Psoas muscle (tissue), 8 donors: ENCODE results near the gene COX11. TPM values are rescaled to one million over a fixed set of nuclear protein-coding genes. Genes with fewer than 3 reads are reported as not detected.

Experiments
- ATAC-seq, 4 donors: fragments of 200-7000 bp; cut with Tn5 transposase; one replicate each; pipeline ENCODE4 v1.9.1; 2020; ENCODE audit warnings: moderate library complexity in 3 of 4, mild to moderate bottlenecking in 2 of 4
- DNase-seq, 2 donors: peaks; one replicate each; pipeline ENCODE4 v3.0.0-alpha.2; 2020
- H3K27ac ChIP-seq: fragments of 200-600 bp; one replicate; pipeline ENCODE4 v1.8.0; 2022
- H3K27me3 ChIP-seq, 3 donors: fragments of 200-600 bp in 1 of 3; one replicate each; pipeline versions ENCODE4 v1.6.1 to v1.8.0; 2013 to 2022; ENCODE audit warnings: low read length in 2 of 3, mild to moderate bottlenecking in 2 of 3, moderate library complexity in 1 of 3; ENCODE audit not compliant: insufficient read depth in 3 of 3
- H3K36me3 ChIP-seq, 2 donors: fragments of 200-600 bp in 1 of 2; one replicate each; pipeline versions ENCODE4 v1.6.1 to v1.8.0; 2013 to 2022; ENCODE audit warnings: low read depth in 1 of 2, mild to moderate bottlenecking in 1 of 2, moderate library complexity in 1 of 2; ENCODE audit not compliant: insufficient read depth in 1 of 2
- H3K4me1 ChIP-seq: fragments of 200-600 bp; one replicate; pipeline ENCODE4 v1.8.0; 2022
- H3K4me3 ChIP-seq: fragments of 200-600 bp; one replicate; pipeline ENCODE4 v1.8.0; 2022; ENCODE audit warnings: mild to moderate bottlenecking
- H3K9me3 ChIP-seq: fragments of 200-600 bp; one replicate; pipeline ENCODE4 v1.8.0; 2022
- CTCF ChIP-seq: fragments of 200-600 bp; IDR thresholded peaks from one replicate; pipeline ENCODE4 v1.8.0; 2022; ENCODE audit warnings: antibody characterized with exemption
- WGBS, 3 donors: extraction: QIAGEN DNeasy Blood & Tissue Kit; methylation state at CpG; one replicate each; pipeline versions ENCODE4 v1.1.6 to v1.1.7; 2013; 5-methylcytosine and 5-hydroxymethylcytosine counted together
- intact Hi-C, 2 donors: fragments of 100-400 bp; cut with DNase I; formaldehyde crosslinking; loops; one replicate each; pipeline versions ENCODE4 v1.11.0 to v1.14.2; 2022
- polyA plus RNA-seq, 3 donors: library from polyadenylated mRNA; stranded (reverse); fragments of 200-250 nt; gene quantifications; one replicate each; pipeline ENCODE4 v1.2.3, GENCODE V29; 2013
- total RNA-seq, 4 donors: library from RNA; stranded (reverse); fragmentation: NEBNext Ultra II Directional in 2 of 4; extraction: Animal tissue kit (Norgen Biotek cat#: 25700) in 2 of 4; gene quantifications; one replicate each; pipeline versions ENCODE4 v1.2.1 to v1.2.4, GENCODE V29; 2021 to 2023
- donor health status: healthy with polysubstance abuse.
- donor health status: DM: no; HTN: no; CAD: no; lungs with moderate emphysema.
- donor health status: Bipolar disorder and iron deficiency.
- donor health status: healthy.
- donor health status: DM: yes; HTN: yes; CAD: no.
- donor health status: DM: no; HTN: no; CAD: no.
- donor health status: DM: no; HTN: no; CAD: no.
- donor health status: DM: yes; HTN: yes; CAD: no.

COX11 gene
- total and polyA plus RNA-seq, 7 donors: 28.0 to 64.5 (median 42.7) TPM

- DNase-seq: no peak
- intact Hi-C loops: no loop called here
Measured at GRCh38 chr17:54996441-54996840, 28.0 kb upstream of the COX11 start.

GRCh38 chr17:54992797-54993639 lies 24.6 kb upstream of the COX11 start:
- intact Hi-C loops: loop anchor here (5.0 kb wide), 3 partner anchors 304 to 519 kb away; partner anchors contain the start of gene SMIM36 (in 1 of the 2)
- Histone ChIP-seq H3K4me1 (no peaks in the 10 kb centered on the region), H3K27me3 (no peaks in the 10 kb centered on the region), H3K36me3 (no peaks in the 10 kb centered on the region), H3K27ac (no peak overlapping the region), H3K9me3 (no peaks in the 10 kb centered on the region), H3K4me3 (no peak overlapping the region)
- DNase-seq (no peak), ATAC-seq (peak in 3 of 4 donors; percentile 46 to 73 (median 66))
- peak; percentile 72 for TF ChIP-seq CTCF
- WGBS, 3 donors: 87 to 89% (median 88%) methylated on average over 8 of the region's 8 CpGs

More at GRCh38 chr17:54996441-54996840, 28.0 kb upstream of the COX11 start:
- H3K27me3 ChIP-seq: no peaks in the 10 kb centered on the region
- H3K36me3 ChIP-seq: peaks cover 0 to 12% of the 10 kb centered on the region in 2 donors
- no peak for ATAC-seq
- H3K4me3 ChIP-seq: no peak overlapping the region
- no peak overlapping the region for H3K27ac ChIP-seq
- H3K4me1 ChIP-seq: no peaks in the 10 kb centered on the region
- no peaks in the 10 kb centered on the region for H3K9me3 ChIP-seq
- no peak for TF ChIP-seq CTCF
- 93 to 96% (median 94%) methylated on average over 1 of the region's 1 CpG for WGBS, 3 donors

- WGBS, 3 donors: 95 to 97% (median 97%) methylated on average over 1 of the region's 1 CpG
- no peaks in the 10 kb centered on the region for H3K4me1 ChIP-seq
- no peaks in the 10 kb centered on the region for H3K27me3 ChIP-seq
- ATAC-seq (no peak), DNase-seq (no peak)
- peaks cover 0 to 6% of the 10 kb centered on the region in 2 donors for H3K36me3 ChIP-seq
- TF ChIP-seq CTCF: no peak
- no peak overlapping the region for H3K27ac ChIP-seq
- intact Hi-C loops: loop anchor here (5.0 kb wide), 3 partner anchors 306 to 521 kb away; partner anchors contain the start of gene SMIM36 (in 1 of the 2)
- no peak overlapping the region for H3K4me3 ChIP-seq
- H3K9me3 ChIP-seq: no peaks in the 10 kb centered on the region
Measured at GRCh38 chr17:54991567-54991966, 23.1 kb upstream of the COX11 start.

- 94 to 99% (median 98%) methylated on average over 4 of the region's 4 CpGs for WGBS, 3 donors
- no peak for ATAC-seq
- intact Hi-C loops: loop anchor here (5.0 kb wide), 3 partner anchors 307 to 522 kb away; partner anchors contain the start of gene SMIM36 (in 1 of the 2)
Measured at GRCh38 chr17:54990118-54990517, 21.7 kb upstream of the COX11 start.

More at GRCh38 chr17:54990118-54990517, 21.7 kb upstream of the COX11 start:
- Histone ChIP-seq H3K27me3 (no peaks in the 10 kb centered on the region), H3K9me3 (no peaks in the 10 kb centered on the region), H3K27ac (no peak overlapping the region), H3K4me1 (no peaks in the 10 kb centered on the region), H3K4me3 (no peak overlapping the region), H3K36me3 (peaks cover 0 to 13% of the 10 kb centered on the region in 2 donors)
- no peak for TF ChIP-seq CTCF
- no peak for DNase-seq
